ENCODE data around the gene DDN. TPM values are rescaled to one million over a fixed set of nuclear protein-coding genes. Genes with fewer than 3 reads are reported as not detected.

The DDN gene
- total RNA-seq, 2 experiments from 2014 or later, result 0.10 to 0.17 TPM

DNA sequence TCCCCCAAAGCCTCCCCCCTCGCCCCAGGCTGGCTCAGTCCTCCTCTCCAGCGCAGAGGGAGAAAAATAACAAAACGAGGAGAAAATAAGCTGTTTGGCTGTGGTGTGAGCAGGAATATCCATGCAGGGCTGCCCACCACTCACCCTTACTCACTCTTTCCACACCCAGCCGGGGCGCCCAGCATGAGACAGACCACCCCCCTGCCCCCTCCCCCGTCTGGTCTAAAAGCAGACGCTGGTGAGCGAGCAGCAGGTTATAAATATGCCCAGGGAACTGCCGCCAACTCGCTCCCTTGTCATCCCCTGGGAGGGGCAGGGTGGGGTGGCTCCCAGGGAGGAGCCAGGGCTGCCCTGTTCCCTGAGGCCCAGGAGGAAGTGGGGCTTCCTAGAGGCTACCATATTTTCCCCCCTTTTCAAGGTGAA lies 13.7 kb downstream of the DDN start:
- POLR2A ChIA-PET, result no interaction called here
- Mint-ChIP-seq H3K36me3 (ENCODE audit: low read depth) (no peaks in the 10 kb centered on the region), H3K27me3 (peaks cover 71% of the 10 kb centered on the region), H3K4me1 (peaks cover 29% of the 10 kb centered on the region), H3K4me3 (no peak overlapping the region), H3K27ac (no peak overlapping the region), H3K9me3 (no peaks in the 10 kb centered on the region)
- CTCF ChIA-PET, result interaction anchor here (1.0 to 9.4 kb wide), 3 partner anchors 8 to 18 kb away, joined by 3 to 84 read pairs (median 11); partner anchors contain the start of genes WNT1 and WNT10B
- DNase-seq, result no peak

DNA sequence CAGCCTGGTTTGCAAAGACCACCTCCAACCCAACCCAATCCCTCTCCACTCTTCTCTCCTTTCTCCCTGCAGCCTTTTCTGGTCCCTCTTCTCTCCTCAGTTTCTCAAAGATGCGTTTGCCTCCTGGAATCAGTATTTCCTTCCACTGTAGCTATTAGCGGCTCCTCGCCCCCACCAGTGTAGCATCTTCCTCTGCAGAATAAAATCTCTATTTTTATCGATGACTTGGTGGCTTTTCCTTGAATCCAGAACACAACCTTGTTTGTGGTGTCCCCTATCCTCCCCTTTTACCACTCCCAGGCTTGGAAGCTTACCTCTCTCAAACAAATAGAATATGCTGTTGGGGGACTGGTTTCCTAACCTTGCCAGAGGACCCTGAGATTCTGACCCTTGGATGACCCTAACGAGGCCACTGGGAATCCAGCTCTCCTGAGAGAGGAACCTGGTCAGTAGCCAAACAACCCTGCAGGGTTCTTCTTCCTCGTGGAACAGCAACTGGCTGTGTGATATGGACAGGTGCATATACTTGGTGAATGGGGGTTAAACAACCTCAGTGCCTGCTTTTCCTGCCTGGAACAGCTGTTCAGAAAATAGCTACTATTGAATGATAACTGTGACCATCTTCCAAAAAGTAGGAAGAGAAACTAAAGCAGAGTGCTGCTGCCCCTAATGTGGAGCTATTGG lies 16.6 kb downstream of the DDN start:
- no peak for DNase-seq
- peaks cover 77% of the 10 kb centered on the region for H3K27me3 Mint-ChIP-seq
- H3K9me3 Mint-ChIP-seq, result no peaks in the 10 kb centered on the region
- H3K4me1 Mint-ChIP-seq, result peaks cover 49% of the 10 kb centered on the region
- peak overlapping the region; percentile 79 for H3K27ac Mint-ChIP-seq
- no peak overlapping the region for H3K4me3 Mint-ChIP-seq
- ChIA-PET CTCF (interaction anchor here (0.6 to 10.1 kb wide), 8 partner anchors 11 to 1210 kb away, joined by 3 to 110 read pairs (median 3); partner anchors contain the start of gene WNT10B), POLR2A (no interaction called here)
- H3K36me3 Mint-ChIP-seq (ENCODE audit: low read depth), result no peaks in the 10 kb centered on the region

DNA sequence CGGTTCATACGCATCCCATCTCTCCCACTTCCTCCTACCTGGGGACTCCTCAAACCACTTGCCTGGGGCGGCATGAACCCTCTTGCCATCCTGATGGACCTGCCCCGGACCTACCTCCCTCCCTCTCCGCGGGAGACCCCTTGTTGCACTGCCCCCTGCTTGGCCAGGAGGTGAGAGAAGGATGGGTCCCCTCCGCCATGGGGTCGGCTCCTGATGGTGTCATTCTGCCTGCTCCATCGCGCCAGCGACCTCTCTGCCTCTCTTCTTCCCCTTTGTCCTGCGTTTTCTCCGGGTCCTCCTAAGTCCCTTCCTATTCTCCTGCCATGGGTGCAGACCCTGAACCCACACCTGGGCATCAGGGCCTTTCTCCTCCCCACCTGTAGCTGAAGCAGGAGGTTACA lies 17.4 kb downstream of the DDN start:
- H3K4me1 Mint-ChIP-seq, result peaks cover 52% of the 10 kb centered on the region
- ChIA-PET CTCF (interaction anchor here (0.8 to 10.1 kb wide), 5 partner anchors 12 to 106 kb away, joined by 3 to 110 read pairs (median 4); partner anchors contain the start of gene WNT10B), POLR2A (no interaction called here)
- H3K27ac Mint-ChIP-seq, result peak overlapping the region; percentile 89
- no peaks in the 10 kb centered on the region for H3K36me3 Mint-ChIP-seq (ENCODE audit: low read depth)
- no peaks in the 10 kb centered on the region for H3K9me3 Mint-ChIP-seq
- H3K27me3 Mint-ChIP-seq, result peaks cover 78% of the 10 kb centered on the region
- H3K4me3 Mint-ChIP-seq, result peak overlapping the region; percentile 73
- DNase-seq, result no peak

DNA sequence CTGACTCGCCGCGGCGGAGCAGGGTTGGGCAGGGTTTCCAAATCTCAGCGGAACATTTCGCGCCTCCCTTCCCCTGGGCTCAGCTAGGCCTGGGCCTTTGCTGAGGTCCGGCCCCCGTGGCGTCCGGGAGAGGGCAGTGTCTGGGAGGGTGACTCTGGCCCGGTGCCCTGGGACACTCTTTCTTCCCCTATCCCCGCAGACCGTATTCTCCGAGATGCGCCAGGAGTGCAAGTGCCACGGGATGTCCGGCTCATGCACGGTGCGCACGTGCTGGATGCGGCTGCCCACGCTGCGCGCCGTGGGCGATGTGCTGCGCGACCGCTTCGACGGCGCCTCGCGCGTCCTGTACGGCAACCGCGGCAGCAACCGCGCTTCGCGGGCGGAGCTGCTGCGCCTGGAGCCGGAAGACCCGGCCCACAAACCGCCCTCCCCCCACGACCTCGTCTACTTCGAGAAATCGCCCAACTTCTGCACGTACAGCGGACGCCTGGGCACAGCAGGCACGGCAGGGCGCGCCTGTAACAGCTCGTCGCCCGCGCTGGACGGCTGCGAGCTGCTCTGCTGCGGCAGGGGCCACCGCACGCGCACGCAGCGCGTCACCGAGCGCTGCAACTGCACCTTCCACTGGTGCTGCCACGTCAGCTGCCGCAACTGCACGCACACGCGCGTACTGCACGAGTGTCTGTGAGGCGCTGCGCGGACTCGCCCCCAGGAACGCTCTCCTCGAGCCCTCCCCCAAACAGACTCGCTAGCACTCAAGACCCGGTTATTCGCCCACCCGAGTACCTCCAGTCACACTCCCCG lies 18.0 kb downstream of the DDN start:
- H3K9me3 Mint-ChIP-seq, result no peaks in the 10 kb centered on the region
- CTCF ChIA-PET, result interaction anchor here (0.5 to 10.1 kb wide), 7 partner anchors 13 to 127 kb away, joined by 3 to 110 read pairs (median 4); partner anchors contain the start of genes ARF3 and WNT10B
- peaks cover 84% of the 10 kb centered on the region for H3K27me3 Mint-ChIP-seq
- peaks cover 52% of the 10 kb centered on the region for H3K4me1 Mint-ChIP-seq
- H3K36me3 Mint-ChIP-seq (ENCODE audit: low read depth), result no peaks in the 10 kb centered on the region
- peak overlapping the region; percentile 73 for H3K4me3 Mint-ChIP-seq
- H3K27ac Mint-ChIP-seq, result peak overlapping the region; percentile 89
- POLR2A ChIA-PET, result no interaction called here
- peak; percentile 63 for DNase-seq

DNA sequence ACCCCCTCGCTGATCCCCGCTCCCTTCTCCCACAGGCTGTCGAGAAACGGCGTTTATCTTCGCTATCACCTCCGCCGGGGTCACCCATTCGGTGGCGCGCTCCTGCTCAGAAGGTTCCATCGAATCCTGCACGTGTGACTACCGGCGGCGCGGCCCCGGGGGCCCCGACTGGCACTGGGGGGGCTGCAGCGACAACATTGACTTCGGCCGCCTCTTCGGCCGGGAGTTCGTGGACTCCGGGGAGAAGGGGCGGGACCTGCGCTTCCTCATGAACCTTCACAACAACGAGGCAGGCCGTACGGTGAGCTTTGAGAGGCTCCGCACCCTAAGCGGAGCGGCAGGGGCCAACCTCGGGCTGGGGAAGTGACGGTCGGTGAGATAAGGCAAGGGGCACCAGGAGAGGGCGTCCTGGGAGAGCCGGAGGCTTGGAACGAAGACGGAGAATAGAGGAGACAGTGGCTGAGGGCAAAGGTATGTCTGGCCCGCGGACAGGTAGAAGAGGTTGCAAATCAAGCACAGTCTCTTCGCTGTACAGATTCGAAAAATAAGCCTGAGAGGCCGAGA lies 18.7 kb downstream of the DDN start:
- no peaks in the 10 kb centered on the region for H3K36me3 Mint-ChIP-seq (ENCODE audit: low read depth)
- ChIA-PET CTCF (interaction anchor here (0.5 to 10.1 kb wide), 7 partner anchors 8 to 127 kb away, joined by 3 to 110 read pairs (median 33); partner anchors contain the start of genes ARF3 and WNT10B), POLR2A (interaction anchor here (0.5 kb wide), 1 partner anchor 273 kb away, joined by 5 read pairs; no protein-coding TSS in a partner anchor)
- H3K4me1 Mint-ChIP-seq, result peaks cover 52% of the 10 kb centered on the region
- no peaks in the 10 kb centered on the region for H3K9me3 Mint-ChIP-seq
- DNase-seq, result no peak
- peak overlapping the region; percentile 89 for H3K27ac Mint-ChIP-seq
- H3K4me3 Mint-ChIP-seq, result peak overlapping the region; percentile 73
- peaks cover 90% of the 10 kb centered on the region for H3K27me3 Mint-ChIP-seq

DNA sequence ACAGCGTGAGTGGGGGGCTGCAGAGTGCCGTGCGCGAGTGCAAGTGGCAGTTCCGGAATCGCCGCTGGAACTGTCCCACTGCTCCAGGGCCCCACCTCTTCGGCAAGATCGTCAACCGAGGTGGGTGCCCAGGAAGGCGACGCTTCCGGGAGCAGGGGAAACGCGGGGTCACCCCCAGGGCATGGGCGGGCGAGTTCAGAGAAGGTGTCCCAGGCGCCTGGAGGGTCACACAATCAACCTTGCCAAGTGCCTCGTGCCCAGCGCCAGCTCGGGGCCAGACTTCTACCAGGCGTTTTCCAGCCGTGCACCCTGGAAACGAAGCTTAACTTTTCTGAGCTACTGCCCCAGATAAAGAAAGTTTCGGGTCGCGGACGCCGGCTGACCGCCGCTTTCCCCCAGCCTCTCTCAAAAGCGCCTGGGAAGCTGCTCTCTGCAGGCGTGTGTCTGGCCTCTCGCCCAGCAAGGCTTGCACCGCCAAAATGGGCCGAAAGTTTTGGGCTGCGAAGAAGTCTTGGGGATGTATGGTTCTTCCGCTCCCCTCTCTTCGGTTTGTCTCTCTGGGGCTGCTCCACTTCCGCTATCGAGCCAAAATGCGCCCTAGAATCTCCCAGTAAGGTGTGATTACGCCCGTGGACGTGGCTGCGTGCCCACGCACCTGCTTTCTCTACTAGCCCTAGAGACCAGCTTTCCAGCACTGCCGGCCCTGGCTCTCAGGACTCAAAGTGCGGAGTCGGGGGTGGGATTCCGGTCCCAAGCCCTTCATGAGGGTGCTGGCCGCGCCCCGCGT lies 19.4 kb downstream of the DDN start:
- POLR2A ChIA-PET, result interaction anchor here (0.5 to 1.0 kb wide), 2 partner anchors 16 to 273 kb away, joined by 3 to 5 read pairs; no protein-coding TSS in a partner anchor
- Mint-ChIP-seq H3K27ac (peak overlapping the region; percentile 75), H3K9me3 (no peaks in the 10 kb centered on the region), H3K4me1 (peaks cover 52% of the 10 kb centered on the region), H3K36me3 (ENCODE audit: low read depth) (no peaks in the 10 kb centered on the region), H3K4me3 (peak overlapping the region; percentile 73), H3K27me3 (peaks cover 89% of the 10 kb centered on the region)
- DNase-seq, result peak; percentile 44
- CTCF ChIA-PET, result interaction anchor here (1.0 to 10.1 kb wide), 10 partner anchors 9 to 96 kb away, joined by 3 to 110 read pairs (median 10); partner anchors contain the start of genes ARF3, DDN and WNT10B

DNA sequence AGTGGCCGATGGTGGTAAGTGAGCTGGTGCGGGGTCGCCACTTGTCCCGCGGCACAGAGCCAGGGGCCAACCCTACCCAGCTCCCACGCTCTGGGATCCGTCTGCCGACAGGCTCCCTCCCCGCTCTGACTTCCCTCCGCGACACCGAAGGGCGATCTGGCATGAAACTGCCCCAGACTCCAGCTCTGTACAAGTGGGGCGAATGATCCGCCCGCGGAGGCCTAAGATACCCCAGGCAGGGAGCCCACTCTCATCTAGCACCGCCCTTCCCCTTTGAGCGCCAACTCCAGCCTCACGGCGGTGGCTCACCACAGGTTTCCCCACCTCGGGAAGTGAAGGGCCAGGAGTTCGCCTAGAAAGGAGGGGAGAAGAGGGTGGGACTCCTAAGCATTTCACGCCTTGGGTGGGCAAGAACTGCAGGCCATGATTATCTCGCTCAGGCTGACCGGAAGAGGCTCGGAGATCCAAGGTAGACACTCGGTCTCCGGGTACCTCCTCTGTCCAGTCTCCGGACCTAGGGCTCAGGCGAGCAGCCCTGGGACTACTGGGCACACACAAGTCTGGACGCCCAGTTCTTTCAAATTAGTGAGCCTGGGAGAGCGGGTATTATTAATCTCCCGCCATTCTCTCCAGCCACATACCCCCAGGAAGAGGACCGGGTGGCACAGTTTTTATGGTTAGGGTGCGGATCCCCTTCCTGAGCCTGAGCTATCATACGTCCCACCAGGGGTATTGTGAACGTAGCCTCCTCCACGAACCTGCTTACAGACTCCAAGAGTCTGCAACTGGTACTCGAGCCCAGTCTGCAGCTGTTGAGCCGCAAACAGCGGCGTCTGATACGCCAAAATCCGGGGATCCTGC lies 20.2 kb downstream of the DDN start:
- Mint-ChIP-seq H3K4me3 (peak overlapping the region; percentile 73), H3K36me3 (ENCODE audit: low read depth) (no peaks in the 10 kb centered on the region), H3K27ac (peak overlapping the region; percentile 75), H3K4me1 (peaks cover 52% of the 10 kb centered on the region), H3K27me3 (peaks cover 89% of the 10 kb centered on the region), H3K9me3 (no peaks in the 10 kb centered on the region)
- POLR2A ChIA-PET, result interaction anchor here (1.0 kb wide), 1 partner anchor 17 kb away, joined by 3 read pairs; no protein-coding TSS in a partner anchor
- no peak for DNase-seq
- CTCF ChIA-PET, result interaction anchor here (0.5 to 10.1 kb wide), 18 partner anchors 9 to 322 kb away, joined by 3 to 110 read pairs (median 6); partner anchors contain the start of genes ARF3, DDN, DDX23 and WNT10B

DNA sequence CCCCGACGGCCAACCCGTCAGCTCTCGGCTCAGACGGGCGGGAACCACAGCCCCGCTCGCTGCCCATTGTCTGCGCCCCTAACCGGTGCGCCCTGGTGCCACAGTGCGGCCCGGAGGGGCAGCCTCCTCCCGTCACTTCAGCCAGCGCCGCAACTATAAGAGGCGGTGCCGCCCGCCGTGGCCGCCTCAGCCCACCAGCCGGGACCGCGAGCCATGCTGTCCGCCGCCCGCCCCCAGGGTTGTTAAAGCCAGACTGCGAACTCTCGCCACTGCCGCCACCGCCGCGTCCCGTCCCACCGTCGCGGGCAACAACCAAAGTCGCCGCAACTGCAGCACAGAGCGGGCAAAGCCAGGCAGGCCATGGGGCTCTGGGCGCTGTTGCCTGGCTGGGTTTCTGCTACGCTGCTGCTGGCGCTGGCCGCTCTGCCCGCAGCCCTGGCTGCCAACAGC lies 20.9 kb downstream of the DDN start, which contains the start of gene WNT1:
WNT1 (plus strand) TSS at position 32 of the 450 bp plus-strand sequence; CDS start at position 361, 329 bp downstream.
- peaks cover 51% of the 10 kb centered on the region for H3K4me1 Mint-ChIP-seq
- no peaks in the 10 kb centered on the region for H3K9me3 Mint-ChIP-seq
- peaks cover 89% of the 10 kb centered on the region for H3K27me3 Mint-ChIP-seq
- H3K36me3 Mint-ChIP-seq (ENCODE audit: low read depth), result no peaks in the 10 kb centered on the region
- POLR2A ChIA-PET, result no interaction called here
- CTCF ChIA-PET, result interaction anchor here (0.5 to 10.1 kb wide), 22 partner anchors 8 to 322 kb away, joined by 3 to 110 read pairs (median 6); partner anchors contain the start of genes ARF3, DDN, DDX23 and RHEBL1
- no peak for DNase-seq
- H3K27ac Mint-ChIP-seq, result peak within 1 kb of the TSS; percentile 75
- H3K4me3 Mint-ChIP-seq, result peak within 1 kb of the TSS; percentile 73

DNA sequence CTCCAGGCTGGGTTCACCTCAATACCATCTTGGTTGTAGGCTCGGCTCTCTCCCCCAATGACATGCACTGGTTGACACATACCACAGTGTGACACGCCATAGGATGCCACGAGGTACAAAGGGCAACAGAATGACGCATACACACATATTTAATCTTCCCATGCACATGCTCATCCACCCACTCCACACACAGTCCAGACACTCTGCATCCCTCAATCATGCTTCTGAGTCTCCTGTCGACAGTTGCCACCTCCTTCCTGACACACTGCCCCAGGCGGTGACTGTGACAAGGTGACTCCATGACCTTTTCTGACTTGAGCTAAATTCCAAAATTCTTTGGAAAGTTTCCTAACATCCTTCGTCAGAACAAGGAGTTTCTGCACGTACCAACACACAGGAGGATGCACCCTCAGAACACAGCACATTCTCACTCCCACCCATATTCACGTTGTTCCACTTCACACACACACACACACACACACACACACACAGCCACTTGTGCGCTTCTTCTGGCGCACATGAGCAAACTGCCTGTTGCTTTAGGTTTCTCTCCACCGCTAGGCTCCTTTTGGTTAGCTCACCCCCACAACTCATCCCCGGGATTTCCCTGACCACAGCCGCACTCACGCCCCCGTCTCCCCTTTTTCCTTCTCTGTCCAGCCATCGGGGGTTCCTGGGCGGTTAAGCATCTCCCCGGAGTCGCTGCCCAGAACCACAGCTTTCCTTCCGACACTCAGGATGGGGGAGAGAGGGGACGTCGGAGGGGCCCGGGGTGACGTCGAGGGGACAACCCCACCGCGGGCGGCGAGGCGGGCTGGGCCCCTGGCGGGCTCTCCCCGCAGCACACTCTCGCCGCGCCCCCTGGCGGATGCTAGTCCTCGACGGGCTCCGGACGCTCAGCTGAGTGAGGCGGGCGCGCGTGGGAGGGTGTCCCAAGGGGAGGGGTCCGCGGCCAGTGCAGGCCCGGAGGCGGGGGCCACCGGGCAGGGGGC lies 21.6 kb downstream of the DDN start:
- CTCF ChIA-PET, result interaction anchor here (0.6 to 10.1 kb wide), 25 partner anchors 8 to 125 kb away, joined by 3 to 110 read pairs (median 5); partner anchors contain the start of genes ARF3, DDN, DDX23 and RHEBL1
- Mint-ChIP-seq H3K4me3 (peak overlapping the region; percentile 22), H3K9me3 (no peaks in the 10 kb centered on the region), H3K27ac (no peak overlapping the region), H3K27me3 (peaks cover 92% of the 10 kb centered on the region), H3K36me3 (ENCODE audit: low read depth) (no peaks in the 10 kb centered on the region), H3K4me1 (peaks cover 52% of the 10 kb centered on the region)
- POLR2A ChIA-PET, result no interaction called here
- DNase-seq, result peak; percentile 74
